Endothelial cell of umbilical vein (primary cell): ENCODE measurements around the gene PAGE2B. TPM values are rescaled to one million over a fixed set of nuclear protein-coding genes. Genes with fewer than 3 reads are reported as not detected.

ENCODE experiments used
- BruUV-seq: library from RNA; stranded (reverse); fragments of 400-500 nt; replicated peaks from 2 replicates; lab custom pipeline; 2021; lab: Mats Ljungman, UMichigan
- CTCF ChIA-PET: fragments of 300-600, 350-600 bp; sonication (Branson Sonifier 250); formaldehyde crosslinking; loops from one replicate; lab custom pipeline; 2021; ENCODE audit warnings: antibody characterized with exemption, inconsistent platforms; lab: Charles Lee
- POLR2A ChIA-PET: fragments of 300-600, 350-600 bp; sonication (Branson Sonifier 250); formaldehyde crosslinking; loops from one replicate; lab custom pipeline; 2021; ENCODE audit warnings: antibody characterized with exemption, inconsistent platforms; lab: Charles Lee
- DNase-seq: peaks from one replicate; pipeline ENCODE4 v3.0.0-alpha.2; 2011; ENCODE audit warnings: low read depth, low spot score
- FAIRE-seq: peaks from 2 replicates; lab custom pipeline; 2011; peaks lifted over from hg19 to GRCh38; lab: Jason Lieb, UNC
- H2AFZ ChIP-seq: 2 replicates; pipeline ENCODE4 v1.6.0; 2012; ENCODE audit warnings: low read depth, low read length, control low read depth, inconsistent platforms
- H3K27ac ChIP-seq: 2 replicates; pipeline ENCODE4 v1.5.1; 2011; ENCODE audit warnings: low read depth, mild to moderate bottlenecking, control low read depth, low read length, moderate library complexity; ENCODE audit not compliant: insufficient read depth
- H3K27me3 ChIP-seq, 2 experiments: 2 replicates each; pipeline versions ENCODE4 v1.6.0 to v1.6.1; 2011; ENCODE audit warnings: low read length in 2 of 2, mixed read lengths in 1 of 2; ENCODE audit not compliant: control insufficient read depth in 2 of 2, insufficient read depth in 2 of 2
- H3K36me3 ChIP-seq, 2 experiments: 2 replicates in 1 of 2; 3 replicates in 1 of 2; pipeline ENCODE4 v1.5.1; 2011; ENCODE audit warnings: low read length in 2 of 2, mild to moderate bottlenecking in 1 of 2, moderate library complexity in 1 of 2; ENCODE audit not compliant: control insufficient read depth in 2 of 2, insufficient read depth in 2 of 2; ENCODE audit errors: extremely low read depth in 1 of 2
- H3K4me1 ChIP-seq: 3 replicates; pipeline ENCODE4 v1.5.1; 2011; ENCODE audit warnings: mild to moderate bottlenecking, low read length; ENCODE audit not compliant: control insufficient read depth, insufficient read depth; ENCODE audit errors: extremely low read depth
- H3K4me2 ChIP-seq: 2 replicates; pipeline ENCODE4 v1.6.1; 2011; ENCODE audit warnings: low read length, control low read depth, mixed read lengths; ENCODE audit not compliant: insufficient read depth
- H3K4me3 ChIP-seq, 3 experiments: fragments of 200-600 bp in 1 of 3; sonication (generic), shearing (Covaris generic) in 1 of 3; replicated peaks in 1 of 3; 2 replicates each; pipeline ENCODE4 v1.5.1; 2011 to 2016; ENCODE audit warnings: control low read depth in 3 of 3, low read length in 3 of 3, mild to moderate bottlenecking in 2 of 3, inconsistent platforms in 1 of 3, low read depth in 1 of 3, moderate library complexity in 1 of 3; ENCODE audit not compliant: insufficient read depth in 1 of 3
- H3K79me2 ChIP-seq: 2 replicates; pipeline ENCODE4 v1.6.0; 2012; ENCODE audit warnings: low read length, inconsistent platforms; ENCODE audit not compliant: control insufficient read depth, insufficient read depth
- H3K9ac ChIP-seq: replicated peaks from 2 replicates; pipeline ENCODE3; 2011; ENCODE audit warnings: low read length, control low read depth; ENCODE audit not compliant: insufficient read depth; ENCODE audit errors: extremely low read depth
- H3K9me1 ChIP-seq: replicated peaks from 3 replicates; pipeline ENCODE4 v1.6.0; 2011; ENCODE audit warnings: mild to moderate bottlenecking, low read length; ENCODE audit not compliant: control insufficient read depth, insufficient read depth; ENCODE audit errors: extremely low read depth
- H3K9me3 ChIP-seq: replicated peaks from 2 replicates; pipeline ENCODE4 v1.5.1; 2012; ENCODE audit warnings: low read length, inconsistent platforms; ENCODE audit not compliant: control insufficient read depth, insufficient read depth
- H4K20me1 ChIP-seq: replicated peaks from 2 replicates; pipeline ENCODE3; 2011; ENCODE audit warnings: mild to moderate bottlenecking, low read length; ENCODE audit not compliant: control insufficient read depth, insufficient read depth; ENCODE audit errors: extremely low read depth
- EZH2 ChIP-seq: IDR thresholded peaks from 2 replicates; pipeline ENCODE4 v1.6.1; 2012; ENCODE audit warnings: borderline replicate concordance, low read depth, mild to moderate bottlenecking, moderate library complexity, low read length, inconsistent platforms; ENCODE audit not compliant: severe bottlenecking
- FOS ChIP-seq: IDR thresholded peaks from 2 replicates; pipeline ENCODE4 v1.6.1; 2011; ENCODE audit warnings: mild to moderate bottlenecking, low read length, moderate library complexity, borderline replicate concordance; ENCODE audit not compliant: insufficient read depth
- GATA2 ChIP-seq: IDR thresholded peaks from 2 replicates; pipeline ENCODE4 v1.7.0; 2011; ENCODE audit warnings: low read depth, mild to moderate bottlenecking, moderate library complexity, mixed read lengths, low read length; ENCODE audit not compliant: insufficient read length, insufficient read depth
- JUN ChIP-seq: IDR thresholded peaks from 2 replicates; pipeline ENCODE4 v1.6.1; 2011; ENCODE audit warnings: borderline replicate concordance, low read depth; ENCODE audit not compliant: insufficient read length, insufficient read depth
- MYC ChIP-seq: IDR thresholded peaks from one replicate; pipeline ENCODE4 v1.6.1; 2011; ENCODE audit warnings: mild to moderate bottlenecking, low read depth, low read length
- POLR2A ChIP-seq: IDR thresholded peaks from 2 replicates; pipeline ENCODE4 v1.6.1; 2012; ENCODE audit warnings: low read depth, mild to moderate bottlenecking, control low read depth, low read length
- POLR2AphosphoS5 ChIP-seq: IDR thresholded peaks from 2 replicates; pipeline ENCODE4 v1.6.1; 2012; ENCODE audit warnings: low read depth, mild to moderate bottlenecking, control low read depth, low read length, moderate library complexity; ENCODE audit not compliant: insufficient read depth
- dilution Hi-C: fragments of 300-500 bp; cut with MboI; formaldehyde crosslinking; loops from one replicate; pipeline ENCODE4 v1.15.0; 2019; ENCODE audit warnings: low sequenced_read_pairs; ENCODE audit not compliant: extremely low pct_ligation_motif_present
- intact Hi-C: fragments of 100-400 bp; cut with micrococcal nuclease; formaldehyde crosslinking; loops from one replicate; pipeline ENCODE4 v1.10.0; 2022
- polyA plus RNA-seq, 4 experiments: library from polyadenylated mRNA; depleted of rRNA in 3 of 4; stranded (reverse) in 3 of 4; unstranded in 1 of 4; fragments of >200 nt; gene quantifications; 2 replicates each; pipeline versions ENCODE4 v1.2.1 to v1.2.3, GENCODE V29; 2011 to 2012; ENCODE audit warnings: missing spikeins in 1 of 4
- total RNA-seq: library from RNA; stranded (reverse); gene quantifications from 2 replicates; pipeline ENCODE4 v1.2.3, GENCODE V29; 2021
- TF ChIP-seq, protein P1 (sequence below), 2 donors: IDR thresholded peaks; 1 replicate in 1 of 2; 2 replicates in 1 of 2; pipeline ENCODE4 v1.5.1; 2011; ENCODE audit warnings: low read length in 2 of 2, mild to moderate bottlenecking in 2 of 2, moderate library complexity in 2 of 2, control low read depth in 1 of 2, inconsistent platforms in 1 of 2, low read depth in 1 of 2; ENCODE audit not compliant: insufficient read depth in 1 of 2; ENCODE audit errors: extremely low read depth in 1 of 2
- TF ChIP-seq, protein P2 (sequence below): IDR thresholded peaks from 2 replicates; pipeline ENCODE4 v1.6.1; 2011; ENCODE audit not compliant: insufficient read depth, insufficient read length

Gene PAGE2B
- total and polyA plus RNA-seq, 2 donors (not counting 3 experiments of a cell fraction or from before 2014, with no cell fraction given), result not detected

DNA sequence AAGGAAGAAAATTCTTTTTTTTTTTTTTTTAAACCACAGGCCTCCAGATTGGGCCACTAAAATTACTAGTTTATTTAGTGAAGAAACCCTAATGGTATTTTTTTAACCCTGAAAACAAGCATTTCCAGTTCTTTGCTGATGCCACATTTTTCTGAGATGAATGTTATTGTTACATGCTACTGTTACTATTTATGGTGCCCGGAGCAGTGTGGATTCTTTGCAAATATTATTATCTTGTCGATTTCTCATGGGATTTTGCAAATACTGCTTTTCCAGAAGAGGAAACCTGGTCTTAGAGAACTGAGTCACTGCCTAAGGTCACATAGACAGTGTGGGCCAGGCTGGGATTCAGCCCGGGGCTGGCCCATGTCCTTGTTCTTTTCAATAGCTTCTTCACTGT, 35.4 kb upstream of the PAGE2B start:
- no peak overlapping the region for H3K27ac ChIP-seq
- H3K4me2 ChIP-seq, result no peak overlapping the region
- ChIA-PET CTCF (no interaction called here), POLR2A (no interaction called here)
- no peaks in the 10 kb centered on the region for H3K4me1 ChIP-seq
- no peaks in the 10 kb centered on the region for H3K36me3 ChIP-seq
- no peaks in the 10 kb centered on the region for H3K9me3 ChIP-seq
- BruUV-seq, result no TSS peak
- TF ChIP-seq JUN (no peak), FOS (no peak), MYC (no peak)
- TF ChIP-seq, protein P1, sequence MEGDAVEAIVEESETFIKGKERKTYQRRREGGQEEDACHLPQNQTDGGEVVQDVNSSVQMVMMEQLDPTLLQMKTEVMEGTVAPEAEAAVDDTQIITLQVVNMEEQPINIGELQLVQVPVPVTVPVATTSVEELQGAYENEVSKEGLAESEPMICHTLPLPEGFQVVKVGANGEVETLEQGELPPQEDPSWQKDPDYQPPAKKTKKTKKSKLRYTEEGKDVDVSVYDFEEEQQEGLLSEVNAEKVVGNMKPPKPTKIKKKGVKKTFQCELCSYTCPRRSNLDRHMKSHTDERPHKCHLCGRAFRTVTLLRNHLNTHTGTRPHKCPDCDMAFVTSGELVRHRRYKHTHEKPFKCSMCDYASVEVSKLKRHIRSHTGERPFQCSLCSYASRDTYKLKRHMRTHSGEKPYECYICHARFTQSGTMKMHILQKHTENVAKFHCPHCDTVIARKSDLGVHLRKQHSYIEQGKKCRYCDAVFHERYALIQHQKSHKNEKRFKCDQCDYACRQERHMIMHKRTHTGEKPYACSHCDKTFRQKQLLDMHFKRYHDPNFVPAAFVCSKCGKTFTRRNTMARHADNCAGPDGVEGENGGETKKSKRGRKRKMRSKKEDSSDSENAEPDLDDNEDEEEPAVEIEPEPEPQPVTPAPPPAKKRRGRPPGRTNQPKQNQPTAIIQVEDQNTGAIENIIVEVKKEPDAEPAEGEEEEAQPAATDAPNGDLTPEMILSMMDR (IDR thresholded peaks at IDR 0.05; ENCODE audit: extremely low read depth in 1 of 2, insufficient read depth in 1 of 2, low read depth in 1 of 2, low read length in 2 of 2), result no peak
- TF ChIP-seq, protein P2, sequence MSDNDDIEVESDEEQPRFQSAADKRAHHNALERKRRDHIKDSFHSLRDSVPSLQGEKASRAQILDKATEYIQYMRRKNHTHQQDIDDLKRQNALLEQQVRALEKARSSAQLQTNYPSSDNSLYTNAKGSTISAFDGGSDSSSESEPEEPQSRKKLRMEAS, result no peak
- DNase-seq (no peak), FAIRE-seq (no peak)
- no peaks in the 10 kb centered on the region for H3K9me1 ChIP-seq
- dilution Hi-C loops (no loop called here), intact Hi-C loops (no loop called here)
- no peaks in the 10 kb centered on the region for H3K27me3 ChIP-seq
- H3K4me3 ChIP-seq, result no peak overlapping the region
- no peaks in the 10 kb centered on the region for H3K79me2 ChIP-seq
- H2AFZ ChIP-seq, result no peak overlapping the region
- H3K9ac ChIP-seq, result no peak overlapping the region
- no peaks in the 10 kb centered on the region for H4K20me1 ChIP-seq

DNA sequence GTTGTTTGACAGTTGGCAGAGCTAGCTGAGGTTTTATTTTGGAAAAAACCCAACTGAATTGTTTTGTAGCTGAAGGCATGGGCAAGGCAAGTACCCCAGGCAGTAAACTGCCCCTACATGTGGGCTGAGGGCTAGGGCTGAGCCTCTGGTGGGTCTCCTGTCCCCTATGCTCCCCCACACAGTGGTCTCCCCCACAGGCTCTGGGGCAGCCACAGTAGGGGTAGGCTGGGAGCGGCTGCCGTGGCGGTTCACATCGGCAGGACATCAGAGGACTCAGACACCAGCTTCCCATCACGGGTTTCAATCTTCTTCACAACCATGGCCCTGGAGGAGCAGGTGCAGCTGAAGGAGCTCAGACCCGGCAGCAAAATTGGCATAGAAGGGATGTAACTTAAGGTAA, 33.3 kb upstream of the PAGE2B start:
- ChIA-PET POLR2A (no interaction called here), CTCF (no interaction called here)
- no peak overlapping the region for H2AFZ ChIP-seq
- no peak overlapping the region for H3K9ac ChIP-seq
- FAIRE-seq, result no peak
- intact Hi-C loops (no loop called here), dilution Hi-C loops (no loop called here)
- no peaks in the 10 kb centered on the region for H3K9me1 ChIP-seq
- H3K9me3 ChIP-seq, result no peaks in the 10 kb centered on the region
- no peak for DNase-seq
- H3K36me3 ChIP-seq, result no peaks in the 10 kb centered on the region
- no TSS peak for BruUV-seq
- no peak overlapping the region for H3K27ac ChIP-seq
- H3K79me2 ChIP-seq, result no peaks in the 10 kb centered on the region
- H3K27me3 ChIP-seq, result no peaks in the 10 kb centered on the region
- no peaks in the 10 kb centered on the region for H4K20me1 ChIP-seq
- no peaks in the 10 kb centered on the region for H3K4me1 ChIP-seq
- no peak overlapping the region for H3K4me3 ChIP-seq
- H3K4me2 ChIP-seq, result no peak overlapping the region
- no peak for TF ChIP-seq POLR2A
- no peak for TF ChIP-seq MYC
- no peak for TF ChIP-seq GATA2
- no peak for TF ChIP-seq JUN
- TF ChIP-seq FOS, result no peak
- no peak for TF ChIP-seq EZH2
- TF ChIP-seq, protein P1 (IDR thresholded peaks at IDR 0.05; ENCODE audit: extremely low read depth in 1 of 2, insufficient read depth in 1 of 2, low read depth in 1 of 2, low read length in 2 of 2), result no peak
- no peak for TF ChIP-seq POLR2AphosphoS5
- TF ChIP-seq, protein P2, result no peak
